ENCODE measurements around the gene PALLD.
A peak's percentile ranks its signal among the peaks of the same experiment; 100 is the strongest.

The PALLD gene

DNA sequence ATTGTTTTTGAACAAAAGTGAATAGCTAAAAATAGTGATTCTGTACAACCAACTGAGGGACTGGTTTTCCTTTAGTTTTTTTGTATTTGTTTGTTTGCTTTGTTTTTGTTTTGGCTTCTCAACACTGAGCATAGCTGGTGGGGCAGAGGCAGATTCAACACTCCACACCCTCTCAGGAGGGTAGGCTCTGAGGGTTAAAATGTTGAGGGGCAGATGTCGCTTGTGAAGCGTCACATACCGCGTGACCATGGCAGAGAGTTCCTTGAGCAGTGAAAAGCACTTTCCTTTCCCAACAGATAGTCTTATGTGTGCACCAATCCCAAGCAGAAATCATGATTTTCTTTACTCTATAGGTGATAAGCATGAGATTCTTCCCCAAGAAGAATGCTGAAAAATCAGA, 155.0 kb downstream of the PALLD start:
- DNase-seq, result no peak

DNA sequence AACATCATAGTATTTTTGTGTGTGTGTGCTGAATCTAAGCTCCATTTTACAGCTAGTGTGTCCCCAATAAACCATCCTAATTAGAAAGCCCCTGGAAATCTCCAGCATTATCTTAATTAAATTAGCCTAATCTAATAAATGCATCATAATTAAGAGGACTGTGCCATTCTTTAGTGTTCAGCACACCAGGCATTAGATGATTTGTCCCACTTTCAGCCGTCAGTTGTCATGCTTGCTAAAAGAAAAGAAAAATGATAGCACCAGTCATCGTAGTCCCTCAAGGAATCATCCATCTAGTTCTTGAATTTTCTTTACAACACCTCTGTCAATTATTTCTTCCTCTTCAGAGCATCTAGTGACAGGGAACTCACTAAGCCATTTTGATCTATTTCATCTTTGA, 155.9 kb downstream of the PALLD start:
- DNase-seq, result no peak

DNA sequence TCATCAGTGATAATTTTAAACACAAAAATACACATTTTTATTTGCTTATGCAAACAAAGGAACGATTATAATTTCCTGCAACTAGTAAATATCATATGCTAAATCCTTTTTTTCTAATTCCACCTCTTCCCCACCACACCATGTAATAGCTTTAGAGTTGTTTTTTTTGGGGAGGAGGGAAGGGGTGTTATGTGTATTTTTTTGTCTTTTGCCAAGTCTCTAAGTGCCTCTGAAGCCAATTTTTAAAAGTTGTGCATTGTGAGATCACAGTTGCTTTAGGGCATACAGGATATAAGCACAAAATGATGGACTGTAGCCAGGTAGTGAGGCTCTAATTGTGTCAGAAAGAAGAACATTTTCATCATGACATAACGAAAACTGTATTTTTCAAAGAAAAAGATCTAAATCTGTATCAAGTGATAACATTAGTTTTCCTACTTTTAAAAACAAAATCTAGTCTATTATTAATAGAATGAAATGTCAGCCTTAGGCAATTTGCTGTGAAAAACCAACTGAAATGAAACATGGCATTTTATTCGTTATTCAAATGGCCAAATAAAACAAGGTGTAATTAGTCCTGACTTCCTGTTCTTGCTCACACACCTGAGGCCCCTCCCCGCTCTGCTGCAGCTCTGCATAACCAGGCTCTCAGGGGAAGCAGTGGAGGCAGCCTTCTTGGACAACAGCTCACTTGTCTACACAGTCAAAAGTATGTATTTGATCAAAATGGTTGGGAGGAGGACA, 157.4 kb downstream of the PALLD start:
- DNase-seq, result no peak

DNA sequence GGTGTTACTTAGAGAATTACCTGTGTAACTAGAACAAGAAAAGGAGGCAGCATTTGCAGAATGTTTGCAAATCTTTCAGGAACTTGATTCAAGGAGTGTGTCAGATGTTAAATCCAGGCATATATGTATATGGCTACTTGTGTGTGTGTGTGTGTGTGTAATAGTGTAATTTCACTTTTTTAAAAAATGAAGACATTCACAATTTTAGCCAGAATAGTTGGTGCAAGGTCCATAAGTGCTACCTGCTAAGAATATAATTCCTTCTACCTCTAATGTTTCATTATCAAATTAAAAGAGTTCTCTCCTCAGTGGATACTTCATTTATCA, 158.0 kb downstream of the PALLD start:
- no peak for DNase-seq

DNA sequence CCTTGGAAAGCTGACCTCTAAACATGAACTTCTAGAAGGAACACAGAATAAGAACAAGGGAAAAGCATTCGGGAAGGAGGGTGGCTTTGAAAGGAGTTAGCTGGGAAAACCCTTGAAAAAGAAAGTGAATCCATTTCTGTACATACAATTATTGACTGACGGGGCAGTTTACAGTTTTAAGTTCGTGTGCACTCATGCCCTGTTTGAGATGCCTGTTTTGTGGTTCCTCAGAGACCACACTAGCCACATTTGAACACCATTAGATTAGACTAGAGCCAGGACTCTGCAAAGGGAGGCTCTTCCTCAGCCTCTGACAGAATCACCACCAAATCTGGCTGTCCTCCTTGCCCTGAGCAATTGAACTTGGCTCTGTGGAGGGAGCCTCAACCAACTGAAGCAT, 158.3 kb downstream of the PALLD start:
- no peak for DNase-seq

DNA sequence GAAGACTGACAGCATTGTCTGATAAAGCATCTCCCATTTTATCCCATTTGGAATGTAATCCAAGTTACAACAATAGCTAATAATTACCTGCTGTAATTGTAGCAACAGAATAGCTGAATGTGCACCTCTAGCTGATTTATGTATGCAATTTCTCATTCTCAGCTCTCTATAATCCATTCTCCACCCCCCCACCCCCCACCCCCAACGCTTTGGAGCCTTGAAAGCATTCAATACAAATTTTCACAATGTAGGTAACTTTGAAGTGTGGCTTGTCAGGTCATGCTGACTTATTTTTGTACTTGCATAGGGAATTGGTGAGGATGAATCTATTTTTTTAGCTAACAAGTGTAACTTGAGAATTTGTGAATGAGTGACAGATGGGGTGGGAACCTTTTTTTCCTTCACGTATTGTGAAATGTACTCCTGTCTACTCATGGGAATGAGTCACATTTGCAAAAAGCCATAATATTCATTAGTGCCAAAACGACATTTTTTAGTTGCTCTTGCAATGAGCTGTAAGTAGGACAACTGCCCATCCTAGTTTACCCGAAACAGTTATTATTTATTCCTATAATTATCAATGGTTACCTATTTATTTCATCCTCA, 159.3 kb downstream of the PALLD start:
- DNase-seq, result peak; percentile 49

DNA sequence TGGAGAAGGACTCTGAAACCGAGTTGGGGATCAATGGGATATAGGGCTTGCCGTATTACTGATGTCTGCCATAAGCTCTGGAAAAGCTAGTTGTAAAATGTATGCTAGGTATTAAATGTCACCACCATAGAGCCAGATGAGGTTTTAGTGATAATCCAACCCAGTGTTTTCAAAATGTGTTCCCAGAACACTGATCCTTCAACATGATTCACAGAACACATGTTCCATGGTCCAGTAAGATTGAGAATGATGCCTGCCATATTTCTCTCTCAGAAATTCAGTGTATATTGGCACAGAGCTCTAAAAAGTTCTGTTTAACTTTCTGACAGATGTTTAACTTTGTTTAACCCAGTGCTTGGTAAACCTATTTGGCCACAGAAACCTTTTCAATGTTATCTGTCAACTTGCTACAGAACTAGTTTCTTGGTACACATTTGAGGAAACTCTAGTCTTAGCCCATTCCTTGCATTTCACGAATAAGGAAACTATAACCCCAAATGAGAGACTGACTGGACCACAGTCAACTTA, 160.2 kb downstream of the PALLD start:
- no peak for DNase-seq

DNA sequence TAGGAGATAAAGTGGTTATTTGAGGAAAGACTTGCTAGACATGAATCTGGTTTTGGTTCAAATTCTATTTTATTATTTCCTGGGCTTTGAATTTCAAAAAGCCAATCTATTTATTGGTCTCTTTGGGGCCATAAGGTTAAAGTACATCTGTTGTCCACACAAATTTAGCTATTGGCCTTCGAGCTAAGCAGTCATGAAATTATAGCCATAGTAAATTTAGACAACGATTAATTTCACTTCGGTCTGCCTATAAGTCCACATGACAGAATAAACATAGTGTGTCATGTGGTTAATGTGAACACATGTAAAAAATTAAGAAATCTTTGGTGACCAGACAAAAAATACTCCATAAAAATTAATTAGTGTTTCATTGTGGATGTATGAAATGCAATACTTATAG, 161.9 kb downstream of the PALLD start:
- no peak for DNase-seq

DNA sequence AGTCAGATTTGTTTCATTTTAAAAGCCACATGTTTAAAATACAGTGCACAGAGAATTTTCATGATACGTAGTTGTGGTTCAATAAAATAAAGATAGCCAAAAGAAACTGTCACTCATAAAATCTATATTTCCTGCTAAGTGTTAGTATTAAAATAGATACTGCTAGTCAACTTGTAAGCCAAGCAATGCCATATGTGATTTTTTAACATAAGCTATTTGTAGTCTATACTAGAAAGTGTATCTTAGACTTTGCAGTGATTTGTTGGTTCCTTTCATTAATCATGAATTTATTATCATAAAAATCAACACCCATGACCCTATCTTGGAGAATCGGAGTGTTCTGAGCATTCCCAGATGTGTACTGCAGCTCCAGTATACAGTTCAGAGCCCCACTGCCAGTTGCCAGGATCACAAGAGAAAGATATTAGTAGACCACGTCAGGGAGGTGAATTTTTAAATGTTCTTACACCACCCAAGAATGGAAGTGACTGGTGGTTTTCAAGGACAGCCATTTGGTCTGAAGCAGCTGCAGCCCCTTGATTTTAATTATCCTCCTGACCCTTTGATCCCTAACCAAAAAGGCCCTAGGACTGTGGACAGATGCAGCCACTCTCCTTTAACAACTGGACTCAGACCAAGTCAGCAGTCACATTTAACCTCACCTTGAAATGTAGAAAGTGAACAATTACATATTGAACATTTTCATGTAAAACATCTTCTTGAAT, 163.1 kb downstream of the PALLD start:
- DNase-seq, result no peak

DNA sequence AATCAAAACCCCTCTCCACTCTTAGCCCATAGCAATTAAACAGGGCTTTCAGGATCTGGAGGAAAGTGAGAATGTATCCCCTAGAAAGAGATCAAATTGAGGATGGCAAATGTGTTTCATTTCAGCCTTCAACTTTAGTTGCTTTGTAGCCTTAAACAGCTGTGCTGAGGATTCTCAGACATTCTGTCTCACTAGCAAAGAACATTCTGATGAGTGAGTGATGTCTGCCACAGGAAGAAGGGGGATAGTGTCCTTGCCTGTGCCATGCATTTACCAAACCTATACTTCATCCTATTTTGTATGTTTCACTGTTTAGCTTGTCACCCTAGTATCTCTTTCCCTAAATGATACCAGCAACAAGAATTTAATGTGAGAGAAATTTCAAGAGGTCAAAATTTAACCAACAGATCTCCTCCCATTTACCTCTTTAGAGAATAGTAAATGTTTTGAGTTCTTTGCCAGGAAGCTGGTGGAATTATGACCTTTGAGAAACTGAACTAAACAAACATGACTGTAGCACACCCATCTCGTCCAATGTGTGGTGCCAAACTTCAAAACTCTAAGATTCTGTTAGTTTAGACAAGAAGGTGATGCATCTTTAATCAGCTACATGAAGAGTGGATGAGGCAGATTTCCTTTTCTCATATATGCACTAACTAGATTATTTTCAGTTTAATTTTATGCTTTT, 165.6 kb downstream of the PALLD start:
- DNase-seq, result no peak

DNA sequence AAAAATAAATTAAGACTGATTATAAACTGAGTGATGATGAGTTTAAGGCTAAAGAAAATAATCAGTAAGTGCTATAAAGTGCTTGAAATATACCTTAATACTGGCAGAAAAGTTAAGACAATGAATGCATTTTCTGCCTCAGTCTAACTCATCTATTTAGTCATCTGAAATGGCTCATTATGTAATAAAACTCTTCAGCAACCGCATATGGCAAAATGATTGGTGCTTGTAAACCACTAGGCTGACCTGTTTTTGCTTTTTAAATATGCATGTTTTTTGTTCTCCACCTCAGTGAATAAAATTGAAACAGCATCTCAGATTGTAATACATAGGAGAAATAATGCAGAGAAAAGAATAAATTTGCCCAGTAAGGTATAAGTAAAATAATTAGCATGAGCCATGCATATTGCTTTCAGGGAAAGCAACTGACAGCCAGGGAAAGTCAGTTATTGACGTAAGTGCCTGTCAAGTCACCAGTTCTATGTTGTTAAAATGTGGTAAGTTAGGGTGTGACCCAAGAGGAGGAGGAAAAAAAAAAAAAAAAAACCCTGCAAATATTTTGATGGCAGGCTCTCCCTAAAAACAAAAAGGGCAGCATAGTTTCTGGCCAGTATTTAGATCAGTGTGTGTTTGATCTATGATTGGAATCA, 167.5 kb downstream of the PALLD start:
- no peak for DNase-seq

DNA sequence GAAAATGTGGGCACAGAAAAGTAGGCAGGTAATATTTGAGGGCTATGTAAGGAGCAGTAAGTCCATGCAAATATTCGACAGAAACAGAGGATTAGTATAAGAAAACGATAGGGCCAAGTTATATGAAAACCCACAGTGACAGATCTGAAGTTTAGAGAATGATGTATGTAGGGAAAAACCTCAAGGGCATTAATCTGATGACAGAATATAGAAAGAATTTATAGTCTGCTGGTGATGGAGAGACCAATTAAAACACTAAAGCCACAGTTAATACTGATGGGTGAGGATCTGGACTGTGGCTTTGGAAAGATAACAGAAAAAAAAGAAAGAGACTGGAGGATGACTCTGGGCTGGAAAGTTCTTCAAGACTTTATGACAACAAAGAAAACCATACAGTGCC, 169.7 kb downstream of the PALLD start:
- DNase-seq, result no peak

DNA sequence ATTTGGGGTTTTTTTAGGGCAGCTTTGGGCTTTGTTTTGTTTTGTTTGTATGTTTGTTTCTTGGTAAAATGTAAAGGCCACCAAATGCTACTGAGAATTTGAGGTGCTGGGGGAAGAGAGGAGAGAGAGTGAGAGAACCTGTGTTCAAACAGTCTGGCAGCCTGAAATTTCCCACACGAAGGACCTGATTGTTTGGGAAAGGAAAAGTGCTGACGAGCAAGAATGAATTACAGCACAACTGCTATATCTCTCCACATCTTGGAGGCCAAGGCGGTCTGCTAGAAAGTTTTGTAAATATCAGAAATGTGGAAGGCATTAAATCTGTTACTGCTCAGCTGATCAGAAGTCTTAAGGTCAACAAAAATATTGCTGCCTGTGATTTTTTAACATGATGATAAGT, 170.5 kb downstream of the PALLD start:
- no peak for DNase-seq

DNA sequence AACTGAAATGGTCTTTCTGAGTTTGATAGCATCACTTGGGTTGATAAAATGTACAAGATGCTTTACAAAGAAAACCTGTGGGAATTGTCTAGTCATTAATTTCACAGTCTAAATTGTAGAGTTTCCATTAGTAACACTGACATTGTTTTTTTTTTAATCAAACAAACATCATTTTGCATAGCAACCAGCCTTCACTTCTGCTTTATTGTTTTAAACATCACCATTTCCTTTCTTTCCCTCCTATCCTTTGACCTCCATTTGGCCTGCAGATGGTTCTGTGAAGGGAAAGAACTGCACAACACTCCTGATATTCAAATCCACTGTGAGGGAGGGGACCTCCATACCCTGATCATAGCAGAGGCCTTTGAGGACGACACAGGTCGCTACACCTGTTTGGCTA, 171.1 kb downstream of the PALLD start:
- DNase-seq, result no peak

DNA sequence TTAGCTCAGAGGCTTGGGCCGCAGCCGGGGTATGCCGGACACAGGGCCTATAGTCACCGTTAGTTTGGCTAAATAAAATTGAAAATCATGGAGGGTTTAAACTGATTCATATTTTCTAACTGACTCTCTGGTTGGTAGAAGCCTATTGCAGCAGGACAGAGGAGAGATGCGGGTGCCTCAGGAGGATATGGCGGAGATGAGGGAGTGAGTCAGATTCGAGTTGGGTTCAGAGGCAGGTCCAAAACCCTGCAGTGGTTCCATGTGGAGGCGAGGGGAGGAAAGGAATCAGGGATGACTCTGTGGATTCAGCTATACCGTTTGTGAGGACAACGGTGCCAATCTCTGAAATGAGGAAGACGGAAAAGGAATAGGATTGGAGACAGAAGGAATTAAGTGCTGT, 176.6 kb downstream of the PALLD start:
- no peak for DNase-seq

DNA sequence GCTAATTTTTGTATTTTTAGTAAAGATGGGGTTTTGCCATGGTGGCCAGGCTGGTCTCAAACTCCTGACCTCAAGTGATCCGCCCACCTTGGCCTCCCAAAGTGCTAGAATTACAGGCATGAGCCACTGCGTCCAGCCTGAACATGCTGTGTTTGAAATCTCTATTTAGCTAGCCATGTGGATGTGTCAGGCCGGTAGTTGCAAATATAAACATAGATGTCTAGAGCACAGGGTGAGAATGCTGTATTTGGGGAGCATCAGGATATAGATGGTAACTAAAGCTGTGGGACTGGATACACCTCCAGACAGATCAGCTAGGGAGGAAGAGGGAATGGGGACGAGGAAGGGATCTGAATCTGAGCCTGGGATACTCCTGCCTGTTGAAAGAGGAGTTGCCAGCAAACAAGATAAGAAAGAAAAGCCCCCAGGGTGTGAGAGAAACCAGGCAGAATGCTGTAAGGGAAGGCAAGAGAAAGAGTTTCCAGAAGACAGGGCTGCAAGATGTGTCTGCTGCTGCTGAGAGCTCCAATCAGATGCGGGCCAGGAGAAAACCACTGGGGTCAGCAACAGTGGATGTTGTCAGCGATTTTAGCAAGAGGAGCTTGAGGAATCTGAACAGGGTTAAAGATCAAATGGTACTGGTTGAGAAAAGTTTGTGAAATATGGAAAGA, 177.4 kb downstream of the PALLD start:
- DNase-seq, result no peak

DNA sequence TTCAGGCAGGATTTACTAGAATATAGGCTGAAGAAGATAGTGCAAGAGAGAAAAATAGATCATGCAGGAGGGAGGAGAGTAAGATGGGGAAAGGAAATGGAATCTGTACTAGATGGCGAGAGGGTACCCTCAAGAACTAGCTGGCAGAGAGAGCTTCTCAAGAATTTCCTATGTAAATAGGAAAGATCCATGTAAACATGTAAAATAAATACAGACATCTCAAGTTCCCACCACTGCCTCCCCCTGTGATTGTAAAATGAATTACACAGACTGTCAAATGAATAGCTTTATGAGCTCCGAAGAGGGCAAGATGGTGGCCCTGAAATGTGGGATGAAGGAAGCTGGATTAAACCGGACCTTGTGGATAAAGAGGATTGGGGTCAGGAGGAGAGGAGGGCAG, 178.0 kb downstream of the PALLD start:
- DNase-seq, result no peak

DNA sequence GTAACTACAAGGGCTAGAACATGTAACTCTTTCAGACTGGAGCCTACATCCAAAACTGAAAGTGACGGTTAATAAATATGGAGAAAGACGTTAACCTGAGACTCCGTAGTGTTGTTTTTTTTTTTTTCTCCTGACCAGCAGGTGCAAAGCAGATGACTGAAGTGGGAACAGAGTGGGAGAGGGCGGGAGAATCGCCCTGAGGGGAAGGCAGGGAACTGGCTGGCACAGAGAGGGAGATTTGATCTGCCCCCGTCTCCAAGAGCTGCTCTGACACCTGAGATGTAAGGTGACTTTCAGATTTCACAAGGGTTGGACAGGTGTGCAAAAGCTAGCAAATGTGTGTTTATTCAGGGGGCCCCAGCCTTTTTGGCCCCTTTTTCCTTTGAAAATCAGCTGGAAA, 180.2 kb downstream of the PALLD start:
- no peak for DNase-seq

DNA sequence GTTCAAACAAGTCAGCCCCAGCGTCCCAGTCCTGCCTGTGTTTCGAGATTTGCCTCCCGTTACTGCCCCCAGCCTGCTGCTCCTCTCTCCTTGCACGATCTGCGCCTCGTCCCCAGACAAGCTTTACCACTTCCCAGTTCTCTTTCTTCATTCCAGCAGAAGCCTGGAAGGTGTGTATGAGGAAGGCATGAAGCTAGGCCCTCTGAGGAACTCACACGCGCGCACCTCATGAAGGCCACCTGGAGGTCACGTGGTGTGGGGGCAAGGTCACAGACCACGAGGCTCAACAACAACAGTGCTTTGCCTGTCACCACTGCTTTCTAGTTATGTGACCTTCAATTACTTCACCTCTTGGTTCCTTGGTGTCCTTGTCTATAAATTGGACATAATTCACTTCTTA, 181.0 kb downstream of the PALLD start:
- DNase-seq, result no peak

DNA sequence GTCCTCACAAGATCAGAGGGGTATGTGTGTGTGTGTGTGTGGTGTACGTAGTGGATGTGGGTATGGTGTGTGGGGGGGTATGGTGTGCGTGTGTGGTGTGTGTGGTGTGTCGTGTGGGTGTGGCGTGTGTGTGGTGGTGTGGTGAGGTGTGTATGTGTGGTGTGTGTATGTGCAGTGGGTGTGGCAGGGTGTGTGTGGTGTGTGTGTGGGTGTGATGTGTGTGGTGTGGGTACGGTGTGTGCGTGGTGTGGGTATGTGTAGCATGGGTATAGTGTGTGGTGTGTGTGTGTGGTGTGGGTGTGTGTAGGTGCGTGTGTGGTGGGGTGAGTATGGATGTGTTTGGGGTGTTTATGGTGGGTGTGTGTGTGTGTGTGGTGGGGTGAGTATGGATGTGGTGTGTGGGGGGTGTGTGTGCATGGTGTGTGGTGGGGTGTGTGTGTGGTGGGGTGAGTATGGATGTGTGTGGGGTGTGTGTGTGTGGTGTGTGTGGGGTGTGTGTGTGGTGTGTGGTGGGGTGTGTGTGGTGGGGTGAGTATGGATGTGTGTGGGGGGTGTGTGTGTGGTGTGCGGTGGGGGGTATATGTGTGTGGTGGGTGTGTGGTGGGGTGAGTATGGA, 182.0 kb downstream of the PALLD start:
- DNase-seq, result no peak

DNA sequence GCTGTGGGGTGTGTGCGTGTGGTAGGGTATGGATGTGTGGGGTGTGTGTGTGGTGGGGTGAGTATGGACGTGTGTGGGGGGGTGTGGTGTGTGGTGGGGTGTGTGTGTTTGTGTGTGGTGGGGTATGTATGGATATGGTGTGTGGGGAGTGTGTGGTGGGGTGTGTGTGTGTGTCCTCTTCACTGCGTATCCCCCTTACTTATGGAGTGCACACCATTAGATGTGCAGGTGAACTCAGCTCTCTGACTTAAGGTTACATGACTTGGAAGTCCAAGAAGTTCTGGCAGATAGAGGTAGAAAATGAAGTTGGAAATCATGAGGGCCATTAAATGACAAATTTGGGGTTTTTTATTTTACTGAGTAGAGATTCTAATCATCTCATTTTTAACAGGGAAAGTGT, 182.5 kb downstream of the PALLD start:
- DNase-seq, result no peak

DNA sequence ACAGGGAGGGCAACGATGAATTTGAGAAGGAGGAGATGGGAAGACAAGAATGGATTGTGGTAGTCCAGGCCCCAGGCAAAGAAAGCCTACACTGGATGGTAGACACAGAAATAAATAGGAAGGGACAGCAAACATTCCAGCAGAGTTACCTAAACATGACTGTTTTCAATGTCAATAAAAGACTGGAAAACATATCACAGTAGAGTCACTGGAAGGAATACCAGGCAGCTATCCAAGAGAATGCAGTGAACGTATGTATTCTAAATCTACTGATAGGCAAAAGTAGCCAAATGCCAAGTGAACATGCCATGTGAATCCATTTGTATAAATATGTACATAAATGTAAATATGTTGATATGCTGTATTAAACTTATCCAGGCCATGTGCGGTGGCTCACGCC, 183.0 kb downstream of the PALLD start:
- no peak for DNase-seq

Data from DMS 273 treated with DMSO at 0.1 percent for 48 hours (cell line).